HG02642 (cell line): ENCODE results near the gene TMEM220.
A peak's percentile ranks its signal among the peaks of the same experiment; 100 is the strongest.

Source experiments
- ATAC-seq: cut with Tn5 transposase; IDR thresholded peaks from one replicate; pipeline ENCODE4 v1.9.1; 2021; ENCODE audit warnings: mild to moderate bottlenecking; ENCODE audit not compliant: unreplicated experiment, poor library complexity

The TMEM220 gene

GRCh38 chr17:10729334-10730193 lies at the start of gene TMEM220:
TSS of gene TMEM220 (minus strand) at chr17:10730023. CDS start at chr17:10729851, 172 bp downstream.
- ATAC-seq: peak; percentile 77

- no peak for ATAC-seq
These were observed 49.8 kb upstream of the TMEM220 start for GRCh38 chr17:10779609-10780008.

GRCh38 chr17:10777890-10778289 lies 48.1 kb upstream of the TMEM220 start:
- no peak for ATAC-seq

GRCh38 chr17:10777131-10777807 lies 47.4 kb upstream of the TMEM220 start:
- no peak for ATAC-seq

DNA sequence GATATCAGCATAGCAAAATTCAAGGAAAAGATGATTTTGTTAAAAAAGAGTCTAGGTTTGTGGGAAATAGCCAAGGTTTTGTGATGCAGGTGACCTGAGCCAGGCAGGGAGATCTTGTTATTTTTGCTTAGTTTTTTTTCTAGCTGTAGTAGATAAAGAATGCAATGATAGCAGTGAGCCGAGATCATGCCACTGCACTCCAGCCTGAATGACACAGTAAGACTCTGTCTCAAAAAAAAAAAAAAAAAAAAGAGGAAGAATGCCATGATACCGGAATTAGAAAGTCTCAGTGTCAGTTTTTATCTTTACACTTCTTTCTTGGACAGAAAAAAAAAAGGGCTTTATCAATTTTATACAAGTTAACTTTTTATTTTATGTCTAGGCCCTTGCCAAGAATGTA lies 46.6 kb upstream of the TMEM220 start:
- no peak for ATAC-seq

- ATAC-seq: no peak
These were observed 46.0 kb upstream of the TMEM220 start for GRCh38 chr17:10775740-10776356.

GRCh38 chr17:10775058-10775457 lies 45.2 kb upstream of the TMEM220 start:
- ATAC-seq: no peak

- no peak for ATAC-seq
These were observed 43.6 kb upstream of the TMEM220 start for GRCh38 chr17:10773391-10773790.

DNA sequence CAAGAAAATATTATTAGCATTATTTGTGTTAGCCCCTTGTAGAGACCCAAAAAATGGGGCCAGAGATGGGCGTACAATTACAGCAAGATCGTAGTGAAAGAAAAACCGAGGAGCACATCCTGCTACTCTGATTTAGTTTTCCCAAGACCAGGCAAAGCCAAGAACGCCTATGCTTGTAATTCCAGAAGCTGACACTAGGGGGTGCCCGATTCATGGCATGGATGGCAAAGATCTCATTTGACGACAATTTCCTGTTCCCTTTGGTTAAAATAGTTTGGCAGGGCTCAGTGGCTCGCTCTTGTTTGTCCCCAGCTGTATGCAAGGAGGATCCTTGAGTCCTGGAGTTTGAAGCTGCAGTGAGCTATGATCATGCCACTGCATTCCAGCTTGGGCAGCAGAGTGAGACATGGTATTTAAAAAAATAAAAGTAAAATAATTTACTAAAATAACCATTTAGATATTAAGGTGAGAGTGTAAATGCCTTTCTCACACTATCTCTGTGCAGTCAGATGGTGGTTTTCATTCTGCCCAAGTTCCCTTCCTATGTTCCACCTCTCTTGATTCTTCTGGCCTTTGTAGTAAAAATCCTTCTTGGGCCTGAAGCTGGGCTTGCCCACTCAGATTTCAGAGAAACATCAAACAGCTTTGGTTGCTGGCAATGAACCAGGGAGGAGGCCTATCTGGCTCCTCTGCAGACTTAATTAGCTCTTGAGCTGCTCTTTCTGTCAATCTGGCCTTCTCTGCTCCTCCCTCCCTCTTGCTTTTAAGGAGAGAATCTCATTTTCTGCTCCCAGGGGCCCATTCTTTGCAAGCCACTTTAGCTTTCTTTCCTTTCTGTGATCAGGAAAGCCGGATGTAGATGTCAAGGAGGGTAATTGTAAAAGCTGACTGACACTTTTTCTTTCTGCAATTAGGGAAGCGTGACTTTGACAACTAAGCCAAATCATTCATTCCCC lies 42.9 kb upstream of the TMEM220 start:
- ATAC-seq: no peak

- ATAC-seq: no peak
These were observed 41.3 kb upstream of the TMEM220 start for GRCh38 chr17:10771148-10771547.

DNA sequence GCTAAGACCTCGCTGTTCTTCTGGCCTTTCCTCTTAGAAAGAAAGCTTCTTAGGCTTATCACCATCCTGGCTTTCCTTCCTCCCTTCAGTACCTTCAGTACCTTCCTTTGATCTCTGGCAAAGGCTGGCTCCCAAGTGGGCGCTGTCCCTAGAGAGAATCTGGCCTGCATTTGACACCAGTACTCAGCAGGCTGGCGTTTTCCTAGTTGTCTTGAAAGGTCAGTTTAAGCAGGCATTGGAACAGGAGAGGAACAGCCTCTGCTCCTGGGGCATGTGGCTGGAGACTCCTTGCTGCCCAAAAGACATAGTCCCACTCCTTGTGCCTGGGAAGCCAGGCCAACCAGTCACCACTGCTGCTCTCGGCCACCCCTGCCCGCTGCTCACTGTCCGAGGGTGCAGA lies 40.0 kb upstream of the TMEM220 start:
- no peak for ATAC-seq

GRCh38 chr17:10768750-10769251 lies 39.0 kb upstream of the TMEM220 start:
- no peak for ATAC-seq

DNA sequence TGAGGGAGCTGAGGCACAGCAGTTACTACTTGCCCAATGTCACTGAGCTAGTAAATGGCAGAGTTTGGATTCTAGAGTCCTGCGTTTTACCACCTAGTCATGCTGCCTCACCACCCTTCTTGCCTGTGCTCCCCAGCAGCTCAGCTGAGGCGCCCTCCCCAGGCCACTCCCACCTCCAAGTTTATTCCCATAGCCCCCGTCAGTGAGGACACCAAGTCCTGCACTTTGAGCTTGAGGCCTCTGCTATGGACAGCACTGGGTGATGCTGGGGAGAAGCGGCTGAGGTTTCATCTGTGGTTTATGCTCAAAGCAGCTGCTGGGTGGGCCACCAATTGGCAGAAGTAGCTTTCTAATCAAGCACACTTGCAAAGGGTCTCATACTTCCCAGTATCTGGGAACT lies 37.4 kb upstream of the TMEM220 start:
- no peak for ATAC-seq

- no peak for ATAC-seq
These were observed 32.2 kb upstream of the TMEM220 start for GRCh38 chr17:10762037-10762436.

GRCh38 chr17:10761281-10761680 lies 31.5 kb upstream of the TMEM220 start:
- ATAC-seq: no peak

GRCh38 chr17:10758062-10758461 lies 28.2 kb upstream of the TMEM220 start:
- ATAC-seq: no peak

DNA sequence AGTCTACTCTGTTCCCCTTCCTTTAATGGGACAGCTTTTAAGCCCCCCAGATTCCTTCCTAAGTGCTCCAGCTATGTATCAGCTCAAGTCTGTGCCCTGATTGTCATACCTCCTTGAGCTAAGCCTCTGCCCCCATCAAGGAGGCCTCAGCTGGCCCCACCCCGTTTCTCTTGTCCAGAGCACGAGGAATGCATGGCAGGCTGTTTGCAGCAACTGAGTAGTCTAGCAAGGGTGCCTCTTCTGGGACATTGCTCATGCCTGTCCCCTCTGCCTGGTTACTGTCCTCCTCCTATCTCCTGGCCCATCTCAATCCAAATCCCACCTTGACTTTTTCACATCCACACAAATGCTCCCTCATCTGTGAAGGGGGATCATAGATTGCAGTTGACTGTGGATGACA lies 27.8 kb upstream of the TMEM220 start:
- ATAC-seq: no peak

- no peak for ATAC-seq
These were observed 27.2 kb upstream of the TMEM220 start for GRCh38 chr17:10757067-10757466.

- no peak for ATAC-seq
These were observed 26.8 kb upstream of the TMEM220 start for GRCh38 chr17:10756619-10757018.

GRCh38 chr17:10756185-10756584 lies 26.4 kb upstream of the TMEM220 start:
- ATAC-seq: no peak
